Activated CD4-positive, alpha-beta T cell treated with anti-CD3 and anti-CD28 coated beads for 1 hour (primary cell): ENCODE results near the gene C1orf185.
A peak's percentile ranks its signal among the peaks of the same experiment; 100 is the strongest.
"Not testable (repeated sequence)": the region's sequence is repeated elsewhere in the genome, so short reads cannot be mapped to it uniquely, and the experiment has no call there.

Source experiments
- DNase-seq: peaks from one replicate; pipeline ENCODE4 v3.0.0-alpha.2; 2020

Gene C1orf185

GRCh38 chr1:51139474-51139873 lies 37.4 kb downstream of the C1orf185 start:
- DNase-seq: no peak

GRCh38 chr1:51147394-51147793 lies 45.4 kb downstream of the C1orf185 start:
- no peak for DNase-seq

GRCh38 chr1:51154776-51155175 lies 52.7 kb downstream of the C1orf185 start:
- DNase-seq: no peak

- DNase-seq: no peak
These were observed 54.7 kb downstream of the C1orf185 start for GRCh38 chr1:51156752-51157151.

- no peak for DNase-seq
These were observed 55.4 kb downstream of the C1orf185 start for GRCh38 chr1:51157395-51157794.

GRCh38 chr1:51158263-51158662 lies 56.2 kb downstream of the C1orf185 start:
- DNase-seq: no peak

GRCh38 chr1:51162560-51162959 lies 60.5 kb downstream of the C1orf185 start:
- not testable (repeated sequence) for DNase-seq

GRCh38 chr1:51165540-51165939 lies 63.5 kb downstream of the C1orf185 start:
- DNase-seq: no peak

- no peak for DNase-seq
These were observed 66.3 kb downstream of the C1orf185 start for GRCh38 chr1:51168266-51168845.

- DNase-seq: no peak
These were observed 66.9 kb downstream of the C1orf185 start for GRCh38 chr1:51168936-51169335.

GRCh38 chr1:51170342-51170741 lies 68.3 kb downstream of the C1orf185 start:
- no peak for DNase-seq

GRCh38 chr1:51172811-51173210 lies 70.8 kb downstream of the C1orf185 start:
- DNase-seq: no peak

- no peak for DNase-seq
These were observed 73.2 kb downstream of the C1orf185 start for GRCh38 chr1:51175278-51175677.

GRCh38 chr1:51177988-51178387 lies 76.0 kb downstream of the C1orf185 start:
- not testable (repeated sequence) for DNase-seq

GRCh38 chr1:51188230-51188629 lies 86.2 kb downstream of the C1orf185 start:
- DNase-seq: no peak

GRCh38 chr1:51189421-51190073 lies 87.5 kb downstream of the C1orf185 start:
- DNase-seq: no peak

GRCh38 chr1:51190961-51191360 lies 88.9 kb downstream of the C1orf185 start:
- DNase-seq: no peak

- DNase-seq: peak; percentile 10
These were observed 90.3 kb downstream of the C1orf185 start for GRCh38 chr1:51192213-51192843.

- DNase-seq: no peak
These were observed 91.5 kb downstream of the C1orf185 start for GRCh38 chr1:51193564-51193963.
